Measurements from ENCODE around the gene DHFR.

The DHFR gene

GRCh38 chr5:80653502-80653901, 1.3 kb downstream of the DHFR start:
- DNase-seq = no peak

GRCh38 chr5:80646926-80647325, 7.9 kb downstream of the DHFR start:
- DNase-seq = no peak

- no peak for DNase-seq
Measured at GRCh38 chr5:80644900-80645299, 9.9 kb downstream of the DHFR start.

GRCh38 chr5:80641353-80641752, 13.4 kb downstream of the DHFR start:
- DNase-seq = no peak

GRCh38 chr5:80634193-80634592, 20.6 kb downstream of the DHFR start:
- DNase-seq = no peak

- DNase-seq = no peak
Measured at GRCh38 chr5:80632700-80633099, 22.1 kb downstream of the DHFR start.

GRCh38 chr5:80631278-80632259, 23.2 kb downstream of the DHFR start:
- no peak for DNase-seq

- DNase-seq = no peak
Measured at GRCh38 chr5:80629281-80629680, 25.5 kb downstream of the DHFR start.

- no peak for DNase-seq
Measured at GRCh38 chr5:80625230-80625629, 29.6 kb downstream of the DHFR start.

- DNase-seq = no peak
Measured at GRCh38 chr5:80623999-80624398, 30.8 kb downstream of the DHFR start.

GRCh38 chr5:80622756-80623155, 32.0 kb downstream of the DHFR start:
- no peak for DNase-seq

GRCh38 chr5:80620211-80620610, 34.6 kb downstream of the DHFR start:
- no peak for DNase-seq

GRCh38 chr5:80619086-80619485, 35.7 kb downstream of the DHFR start:
- no peak for DNase-seq

GRCh38 chr5:80618438-80618837, 36.3 kb downstream of the DHFR start:
- no peak for DNase-seq

GRCh38 chr5:80615266-80615914, 39.4 kb downstream of the DHFR start:
- DNase-seq = no peak

- DNase-seq = no peak
Measured at GRCh38 chr5:80609692-80610091, 45.1 kb downstream of the DHFR start.

- DNase-seq = no peak
Measured at GRCh38 chr5:80608731-80609130, 46.1 kb downstream of the DHFR start.

- no peak for DNase-seq
Measured at GRCh38 chr5:80607832-80608231, 47.0 kb downstream of the DHFR start.

- DNase-seq = no peak
Measured at GRCh38 chr5:80607343-80607742, 47.4 kb downstream of the DHFR start.

GRCh38 chr5:80600943-80601693, 53.7 kb downstream of the DHFR start:
- DNase-seq = no peak

- DNase-seq = no peak
Measured at GRCh38 chr5:80597500-80597899, 57.3 kb downstream of the DHFR start.

- DNase-seq = no peak
Measured at GRCh38 chr5:80594810-80595209, 60.0 kb downstream of the DHFR start.

GRCh38 chr5:80592761-80593160, 62.0 kb downstream of the DHFR start:
- no peak for DNase-seq

- DNase-seq = no peak
Measured at GRCh38 chr5:80592105-80592504, 62.7 kb downstream of the DHFR start.

Measured in NCI-H1694 (cell line).